Progenitor cell of endocrine pancreas (in vitro differentiated cells): ENCODE data around the gene RADIL. TPM values are rescaled to one million over a fixed set of nuclear protein-coding genes. Genes with fewer than 3 reads are reported as not detected.
A peak's percentile ranks its signal among the peaks of the same experiment; 100 is the strongest.

Source experiments
- DNase-seq: peaks from one replicate; pipeline ENCODE4 v3.0.0; 2021; ENCODE audit warnings: low spot score; ENCODE audit not compliant: unreplicated experiment
- H3K27ac Mint-ChIP-seq: 2 replicates; pipeline ENCODE4 v1.8.0; 2021; ENCODE audit warnings: mild to moderate bottlenecking, moderate library complexity, mixed read lengths
- H3K27me3 Mint-ChIP-seq: 2 replicates; pipeline ENCODE4 v1.8.0; 2021; ENCODE audit warnings: mixed read lengths
- H3K36me3 Mint-ChIP-seq: 2 replicates; pipeline ENCODE4 v1.8.0; 2022; ENCODE audit warnings: mixed read lengths; ENCODE audit not compliant: insufficient read depth
- H3K4me1 Mint-ChIP-seq: 2 replicates; pipeline ENCODE4 v1.8.0; 2021; ENCODE audit warnings: low read depth, mixed read lengths
- H3K4me3 Mint-ChIP-seq: 2 replicates; pipeline ENCODE4 v1.8.0; 2021; ENCODE audit warnings: low read depth, mild to moderate bottlenecking, moderate library complexity, mixed read lengths
- H3K9me3 Mint-ChIP-seq: 2 replicates; pipeline ENCODE4 v1.8.0; 2021; ENCODE audit warnings: low read depth, mixed read lengths
- CTCF ChIP-seq: fragments of 200-600 bp; sonication (generic); IDR thresholded peaks from one replicate; pipeline ENCODE4 v1.5.0; 2021; ENCODE audit warnings: antibody characterized with exemption, mild to moderate bottlenecking; ENCODE audit not compliant: unreplicated experiment
- total RNA-seq: library from RNA; stranded (reverse); gene quantifications from 2 replicates; pipeline ENCODE4 v1.2.1, GENCODE V29; 2021

Gene RADIL
- total RNA-seq, 1 donor from 2014 or later, result 2.0 TPM

GRCh38 chr7:4758791-4759190, 124.7 kb downstream of the RADIL start:
- H3K9me3 Mint-ChIP-seq, result no peaks in the 10 kb centered on the region
- DNase-seq, result no peak
- H3K36me3 Mint-ChIP-seq, result peaks cover 20% of the 10 kb centered on the region
- H3K27me3 Mint-ChIP-seq, result no peaks in the 10 kb centered on the region
- H3K4me3 Mint-ChIP-seq, result no peak overlapping the region
- H3K27ac Mint-ChIP-seq, result no peak overlapping the region
- H3K4me1 Mint-ChIP-seq, result no peaks in the 10 kb centered on the region
- TF ChIP-seq CTCF, result no peak

- no peak for TF ChIP-seq CTCF
- H3K36me3 Mint-ChIP-seq, result peaks cover 20% of the 10 kb centered on the region
- no peaks in the 10 kb centered on the region for H3K4me1 Mint-ChIP-seq
- no peak overlapping the region for H3K4me3 Mint-ChIP-seq
- DNase-seq, result no peak
- no peaks in the 10 kb centered on the region for H3K9me3 Mint-ChIP-seq
- H3K27me3 Mint-ChIP-seq, result no peaks in the 10 kb centered on the region
- H3K27ac Mint-ChIP-seq, result no peak overlapping the region
These were observed 125.4 kb downstream of the RADIL start for GRCh38 chr7:4758111-4758510.

- Mint-ChIP-seq H3K36me3 (peaks cover 10% of the 10 kb centered on the region), H3K27me3 (no peaks in the 10 kb centered on the region), H3K4me3 (no peak overlapping the region), H3K9me3 (no peaks in the 10 kb centered on the region), H3K4me1 (no peaks in the 10 kb centered on the region), H3K27ac (no peak overlapping the region)
- DNase-seq, result no peak
- no peak for TF ChIP-seq CTCF
These were observed 128.5 kb downstream of the RADIL start for GRCh38 chr7:4755045-4755444.

DNA sequence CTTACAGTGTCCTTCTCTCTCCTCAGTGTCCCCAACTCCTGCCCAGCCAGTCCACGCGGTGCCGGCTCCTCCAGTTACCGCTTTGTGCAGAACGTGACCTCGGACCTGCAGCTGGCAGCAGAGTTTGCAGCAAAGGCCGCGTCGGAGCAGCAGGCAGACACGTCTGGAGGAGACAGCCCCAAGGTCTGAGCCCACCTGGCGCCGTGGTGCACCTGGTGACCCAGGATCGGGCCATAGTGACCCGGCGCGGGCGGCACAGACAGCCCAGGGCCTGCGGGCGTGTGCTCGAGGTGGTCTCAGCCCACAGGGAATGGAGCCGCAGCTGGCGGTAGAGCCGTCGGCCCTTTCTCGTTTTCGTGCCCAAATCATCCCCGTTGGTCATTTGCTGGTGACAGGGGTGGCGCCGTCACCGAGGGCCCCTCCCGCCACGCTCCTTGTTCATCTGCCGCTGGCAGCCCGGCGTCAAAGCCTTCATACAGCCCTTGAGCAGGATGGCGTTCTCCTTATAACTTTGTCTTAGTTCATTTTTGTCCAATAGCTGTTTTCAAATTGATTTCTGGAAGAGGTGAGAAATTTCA, 129.0 kb downstream of the RADIL start:
- Mint-ChIP-seq H3K9me3 (no peaks in the 10 kb centered on the region), H3K27ac (no peak overlapping the region), H3K36me3 (peaks cover 7% of the 10 kb centered on the region), H3K4me1 (no peaks in the 10 kb centered on the region), H3K4me3 (no peak overlapping the region), H3K27me3 (no peaks in the 10 kb centered on the region)
- no peak for DNase-seq
- no peak for TF ChIP-seq CTCF

- Mint-ChIP-seq H3K36me3 (peaks cover 11% of the 10 kb centered on the region), H3K27me3 (no peaks in the 10 kb centered on the region), H3K4me1 (peaks cover 1% of the 10 kb centered on the region), H3K4me3 (no peak overlapping the region), H3K27ac (no peak overlapping the region), H3K9me3 (no peaks in the 10 kb centered on the region)
- DNase-seq, result peak; percentile 79
- TF ChIP-seq CTCF, result peak; percentile 98
These were observed 129.7 kb downstream of the RADIL start for GRCh38 chr7:4753598-4754432.
